ENCODE results near the gene NECAB2.

- TF ChIP-seq, protein P1, sequence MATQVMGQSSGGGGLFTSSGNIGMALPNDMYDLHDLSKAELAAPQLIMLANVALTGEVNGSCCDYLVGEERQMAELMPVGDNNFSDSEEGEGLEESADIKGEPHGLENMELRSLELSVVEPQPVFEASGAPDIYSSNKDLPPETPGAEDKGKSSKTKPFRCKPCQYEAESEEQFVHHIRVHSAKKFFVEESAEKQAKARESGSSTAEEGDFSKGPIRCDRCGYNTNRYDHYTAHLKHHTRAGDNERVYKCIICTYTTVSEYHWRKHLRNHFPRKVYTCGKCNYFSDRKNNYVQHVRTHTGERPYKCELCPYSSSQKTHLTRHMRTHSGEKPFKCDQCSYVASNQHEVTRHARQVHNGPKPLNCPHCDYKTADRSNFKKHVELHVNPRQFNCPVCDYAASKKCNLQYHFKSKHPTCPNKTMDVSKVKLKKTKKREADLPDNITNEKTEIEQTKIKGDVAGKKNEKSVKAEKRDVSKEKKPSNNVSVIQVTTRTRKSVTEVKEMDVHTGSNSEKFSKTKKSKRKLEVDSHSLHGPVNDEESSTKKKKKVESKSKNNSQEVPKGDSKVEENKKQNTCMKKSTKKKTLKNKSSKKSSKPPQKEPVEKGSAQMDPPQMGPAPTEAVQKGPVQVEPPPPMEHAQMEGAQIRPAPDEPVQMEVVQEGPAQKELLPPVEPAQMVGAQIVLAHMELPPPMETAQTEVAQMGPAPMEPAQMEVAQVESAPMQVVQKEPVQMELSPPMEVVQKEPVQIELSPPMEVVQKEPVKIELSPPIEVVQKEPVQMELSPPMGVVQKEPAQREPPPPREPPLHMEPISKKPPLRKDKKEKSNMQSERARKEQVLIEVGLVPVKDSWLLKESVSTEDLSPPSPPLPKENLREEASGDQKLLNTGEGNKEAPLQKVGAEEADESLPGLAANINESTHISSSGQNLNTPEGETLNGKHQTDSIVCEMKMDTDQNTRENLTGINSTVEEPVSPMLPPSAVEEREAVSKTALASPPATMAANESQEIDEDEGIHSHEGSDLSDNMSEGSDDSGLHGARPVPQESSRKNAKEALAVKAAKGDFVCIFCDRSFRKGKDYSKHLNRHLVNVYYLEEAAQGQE (IDR thresholded peaks at IDR 0.05; ENCODE audit: unreplicated experiment): no peak
- TF ChIP-seq CTCF (conservative IDR thresholded peaks at IDR 0.05; ENCODE audit: low read depth in 2 of 2): no peak
- no peak for TF ChIP-seq EZH2 (IDR thresholded peaks at IDR 0.05; ENCODE audit: low read depth, unreplicated experiment)
- TF ChIP-seq POLR2AphosphoS5 (IDR thresholded peaks at IDR 0.05; ENCODE audit: low read depth): no peak
- TF ChIP-seq EZH2phosphoT487 (IDR thresholded peaks at IDR 0.05; ENCODE audit: unreplicated experiment): no peak
- no peak for TF ChIP-seq NANOG (IDR thresholded peaks at IDR 0.05; ENCODE audit: borderline replicate concordance)
- no peak for TF ChIP-seq JUNB (IDR thresholded peaks at IDR 0.05; ENCODE audit: unreplicated experiment)
- TF ChIP-seq CREB1 (CRISPR knock-in tag; IDR thresholded peaks at IDR 0.05; ENCODE audit: low read depth): no peak
- TF ChIP-seq ETS1 (IDR thresholded peaks at IDR 0.05): no peak
- no peak for TF ChIP-seq ZNF462 (CRISPR knock-in tag; IDR thresholded peaks at IDR 0.05)
These were observed 56.8 kb downstream of the NECAB2 start for GRCh38 chr16:84024854-84025253.

Data from GM23338 (cell line).